HFF-Myc (cell line): ENCODE data around the gene DPAGT1.

ENCODE experiments used
- DNase-seq: peaks from one replicate; pipeline ENCODE4 v3.0.0-alpha.2; 2011; ENCODE audit warnings: low read depth; ENCODE audit errors: extremely low read depth
- H3K4me3 ChIP-seq: replicated peaks from 2 replicates; pipeline ENCODE4 v1.5.1; 2011; ENCODE audit warnings: low read depth, mild to moderate bottlenecking, control low read depth, low read length
- TF ChIP-seq, protein P1 (sequence below): IDR thresholded peaks from 2 replicates; pipeline ENCODE4 v1.5.1; 2012; ENCODE audit warnings: mild to moderate bottlenecking, low read depth, low read length, control low read depth; ENCODE audit errors: missing control alignments

The DPAGT1 gene

GRCh38 chr11:119056421-119056999 lies 45.1 kb downstream of the DPAGT1 start:
- DNase-seq: no peak
- TF ChIP-seq, protein P1, sequence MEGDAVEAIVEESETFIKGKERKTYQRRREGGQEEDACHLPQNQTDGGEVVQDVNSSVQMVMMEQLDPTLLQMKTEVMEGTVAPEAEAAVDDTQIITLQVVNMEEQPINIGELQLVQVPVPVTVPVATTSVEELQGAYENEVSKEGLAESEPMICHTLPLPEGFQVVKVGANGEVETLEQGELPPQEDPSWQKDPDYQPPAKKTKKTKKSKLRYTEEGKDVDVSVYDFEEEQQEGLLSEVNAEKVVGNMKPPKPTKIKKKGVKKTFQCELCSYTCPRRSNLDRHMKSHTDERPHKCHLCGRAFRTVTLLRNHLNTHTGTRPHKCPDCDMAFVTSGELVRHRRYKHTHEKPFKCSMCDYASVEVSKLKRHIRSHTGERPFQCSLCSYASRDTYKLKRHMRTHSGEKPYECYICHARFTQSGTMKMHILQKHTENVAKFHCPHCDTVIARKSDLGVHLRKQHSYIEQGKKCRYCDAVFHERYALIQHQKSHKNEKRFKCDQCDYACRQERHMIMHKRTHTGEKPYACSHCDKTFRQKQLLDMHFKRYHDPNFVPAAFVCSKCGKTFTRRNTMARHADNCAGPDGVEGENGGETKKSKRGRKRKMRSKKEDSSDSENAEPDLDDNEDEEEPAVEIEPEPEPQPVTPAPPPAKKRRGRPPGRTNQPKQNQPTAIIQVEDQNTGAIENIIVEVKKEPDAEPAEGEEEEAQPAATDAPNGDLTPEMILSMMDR: no peak
- H3K4me3 ChIP-seq: peak overlapping the region; percentile 88

- TF ChIP-seq, protein P1: peak; percentile 29
- no peak for DNase-seq
- peak overlapping the region; percentile 88 for H3K4me3 ChIP-seq
Measured at GRCh38 chr11:119055901-119056300, 45.8 kb downstream of the DPAGT1 start.

DNA sequence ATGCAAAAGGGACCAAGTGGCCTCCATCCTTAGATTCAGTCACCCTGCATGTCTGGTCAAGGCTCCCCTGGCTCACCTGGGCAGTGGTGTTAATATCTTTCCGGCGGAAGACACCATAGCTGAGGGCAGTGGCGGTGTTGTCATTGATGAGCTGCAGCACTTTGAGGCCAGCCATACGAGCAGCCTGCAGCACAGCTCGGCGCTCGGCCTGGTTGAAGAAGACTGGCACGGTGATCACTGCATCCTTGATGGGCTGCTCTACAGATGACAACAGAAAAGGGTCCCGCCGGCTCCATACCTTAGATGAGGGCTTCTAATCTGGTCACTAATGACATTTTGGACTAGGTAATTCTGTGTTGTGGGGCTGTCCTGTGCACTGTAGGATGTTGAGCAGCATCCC lies 47.2 kb downstream of the DPAGT1 start:
- no peak for DNase-seq
- no peak overlapping the region for H3K4me3 ChIP-seq
- TF ChIP-seq, protein P1: no peak

DNA sequence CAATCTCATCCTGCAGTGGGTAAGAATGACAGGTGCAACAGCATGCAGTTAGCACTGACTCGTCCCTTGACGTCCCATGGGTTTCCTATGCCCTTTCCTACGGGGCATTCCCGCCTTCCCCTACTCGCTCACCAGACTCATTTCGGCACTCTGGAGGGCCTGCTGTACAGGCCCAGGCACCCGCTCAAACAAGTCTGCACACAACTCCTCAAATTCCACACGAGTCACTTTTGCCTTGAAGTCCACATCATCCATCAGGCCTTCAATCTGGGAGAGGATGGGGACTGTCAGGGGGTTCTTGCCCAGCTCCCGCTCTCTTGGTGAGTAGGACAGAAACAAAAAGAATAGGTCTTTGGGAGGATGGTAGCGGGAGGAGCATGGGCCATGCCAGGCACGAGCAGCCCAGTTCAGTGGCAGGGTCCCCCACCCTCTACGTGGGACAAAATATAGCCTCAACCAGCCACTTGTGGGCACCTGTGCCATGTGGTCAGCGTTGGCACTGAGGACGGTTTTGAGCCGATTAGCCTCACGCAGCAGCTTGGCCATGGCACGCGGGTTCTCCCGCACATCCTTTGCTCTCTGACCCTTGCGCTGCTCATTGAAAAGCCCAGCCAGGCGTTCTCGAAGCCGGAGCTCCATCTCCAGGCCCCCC lies 49.4 kb downstream of the DPAGT1 start:
- TF ChIP-seq, protein P1: no peak

DNA sequence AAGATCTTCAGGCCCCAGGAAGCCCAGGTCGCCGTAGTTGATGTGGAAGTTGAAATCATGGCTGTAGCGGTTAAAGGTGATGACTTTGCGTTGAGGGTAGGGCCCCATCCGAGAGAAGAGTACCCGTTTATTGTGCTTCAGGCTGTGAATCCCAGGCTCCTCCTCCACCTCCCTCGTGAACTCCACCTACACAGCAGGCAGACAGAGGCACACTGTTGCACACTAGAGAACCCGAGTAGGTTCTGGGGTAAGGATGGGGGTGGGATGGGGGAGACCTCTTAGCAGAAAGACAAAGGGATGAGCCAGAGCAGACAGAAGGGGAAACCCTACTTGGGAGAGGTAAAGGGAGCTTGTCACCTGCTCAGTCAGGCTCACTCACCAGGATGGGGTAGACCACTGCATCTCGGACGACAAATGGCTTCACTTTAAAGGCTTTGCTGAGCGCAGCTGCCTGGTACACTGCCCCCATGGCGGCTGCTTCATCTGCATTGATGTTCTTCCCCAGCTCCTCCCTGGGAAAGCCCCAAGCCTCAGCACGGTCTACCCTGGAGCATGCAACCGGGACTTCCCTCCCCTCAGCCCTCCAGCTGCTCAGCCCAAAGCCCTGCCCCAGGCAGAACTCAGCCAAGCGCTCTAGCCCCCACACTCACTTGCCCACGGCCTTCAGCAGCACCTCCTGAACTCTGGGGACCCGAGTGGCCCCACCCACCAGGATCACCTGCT lies 50.1 kb downstream of the DPAGT1 start:
- TF ChIP-seq, protein P1: no peak
- no peak for DNase-seq
- H3K4me3 ChIP-seq: no peak overlapping the region

More for the DNA sequence above, 49.4 kb downstream of the DPAGT1 start:
- no peak overlapping the region for H3K4me3 ChIP-seq
- DNase-seq: no peak

GRCh38 chr11:119049081-119049480 lies 52.6 kb downstream of the DPAGT1 start:
- TF ChIP-seq, protein P1: no peak

More at GRCh38 chr11:119049081-119049480, 52.6 kb downstream of the DPAGT1 start:
- H3K4me3 ChIP-seq: no peak overlapping the region
- no peak for DNase-seq
